GM18520 (cell line): Measurements from ENCODE around the gene CLIP2.
"Not testable (repeated sequence)": the region's sequence is repeated elsewhere in the genome, so short reads cannot be mapped to it uniquely, and the experiment has no call there.

ENCODE experiments used
- ATAC-seq: cut with Tn5 transposase; IDR thresholded peaks from one replicate; pipeline ENCODE4 v1.9.1; 2021; ENCODE audit not compliant: unreplicated experiment

The CLIP2 gene

GRCh38 chr7:74289018-74289658 lies at the start of gene CLIP2:
Gene CLIP2 (plus strand): TSS chr7:74289407. CDS start chr7:74317547, 28,140 bp downstream.
- ATAC-seq = no peak

DNA sequence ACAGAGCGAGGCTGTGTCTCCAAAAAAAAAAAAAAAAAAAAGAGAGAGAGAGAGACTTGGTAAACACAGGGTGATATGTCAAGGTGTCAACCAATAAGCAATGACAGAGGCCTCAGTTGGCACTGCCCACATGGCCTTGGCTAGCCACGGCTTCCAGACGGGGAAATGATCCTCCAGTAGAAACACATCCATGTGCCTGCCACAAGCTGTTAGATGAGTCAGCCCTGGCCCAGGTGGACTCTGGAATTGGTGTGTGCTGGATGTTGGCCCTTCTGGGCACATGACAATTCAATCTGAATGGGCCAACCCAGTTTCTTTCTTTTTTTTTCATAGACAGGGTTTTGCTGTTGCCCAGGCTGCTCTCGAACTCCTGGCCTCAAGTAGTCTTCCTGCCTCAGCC lies 48.7 kb upstream of the CLIP2 start:
- no peak for ATAC-seq

GRCh38 chr7:74242122-74242443 lies 47.1 kb upstream of the CLIP2 start:
- ATAC-seq = no peak

GRCh38 chr7:74246497-74246896 lies 42.7 kb upstream of the CLIP2 start:
- no peak for ATAC-seq

DNA sequence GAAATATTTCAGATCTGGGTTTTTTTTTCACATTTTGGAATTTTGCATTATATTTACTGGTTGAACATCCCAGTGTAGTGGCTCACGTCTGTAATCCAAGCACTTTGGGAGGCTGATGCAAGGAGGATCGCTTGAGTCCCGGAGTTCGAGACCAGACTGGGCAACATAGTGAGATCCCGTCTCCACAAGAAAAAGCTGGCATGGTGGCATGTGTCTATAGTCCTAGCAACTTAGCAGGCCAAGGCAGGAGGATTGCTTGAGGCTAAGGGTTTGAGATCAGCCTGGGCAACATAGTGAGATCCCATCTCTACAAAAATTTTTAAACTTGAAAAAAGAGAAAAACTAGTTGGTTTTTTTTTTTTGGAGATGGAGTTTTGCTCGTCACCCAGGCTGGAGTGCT lies 41.1 kb upstream of the CLIP2 start:
- no peak for ATAC-seq

DNA sequence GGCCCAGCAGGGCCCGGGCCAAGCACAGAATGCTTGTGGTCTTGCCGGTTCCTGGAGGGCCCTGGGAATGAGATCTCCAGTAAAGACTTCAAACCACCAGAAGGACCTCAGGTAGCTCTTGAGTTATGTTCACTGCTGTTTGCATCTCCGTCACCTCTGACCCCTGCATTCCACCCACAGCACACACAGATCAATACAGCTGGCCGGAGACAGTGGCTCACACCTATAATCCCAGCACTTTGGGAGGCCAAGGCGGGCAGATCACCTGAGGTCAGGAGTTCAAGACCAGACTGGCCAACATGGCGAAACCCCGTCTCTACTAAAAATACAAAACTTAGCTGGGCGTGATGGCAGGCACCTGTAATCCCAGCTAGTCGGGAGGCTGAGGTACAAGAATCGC lies 40.1 kb upstream of the CLIP2 start:
- not testable (repeated sequence) for ATAC-seq

DNA sequence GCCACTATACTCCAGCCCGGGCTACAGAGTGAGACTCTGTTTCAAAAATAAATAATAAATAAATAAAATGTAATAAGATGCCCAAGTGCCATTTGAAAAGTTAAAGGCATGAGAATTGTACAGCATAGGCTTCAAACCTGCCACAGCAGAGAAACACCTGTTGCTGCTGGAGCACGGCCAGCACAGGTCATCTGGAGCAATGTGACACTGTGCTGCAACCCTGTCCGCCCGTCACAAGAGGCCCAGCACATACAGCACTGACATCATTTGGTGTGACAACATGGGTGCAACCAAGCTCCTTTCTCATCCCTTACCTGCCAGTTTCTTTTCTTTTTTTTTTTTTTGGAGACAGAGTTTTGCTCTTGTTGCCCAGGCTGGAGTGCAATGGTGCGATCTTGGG lies 36.3 kb upstream of the CLIP2 start:
- ATAC-seq = no peak

DNA sequence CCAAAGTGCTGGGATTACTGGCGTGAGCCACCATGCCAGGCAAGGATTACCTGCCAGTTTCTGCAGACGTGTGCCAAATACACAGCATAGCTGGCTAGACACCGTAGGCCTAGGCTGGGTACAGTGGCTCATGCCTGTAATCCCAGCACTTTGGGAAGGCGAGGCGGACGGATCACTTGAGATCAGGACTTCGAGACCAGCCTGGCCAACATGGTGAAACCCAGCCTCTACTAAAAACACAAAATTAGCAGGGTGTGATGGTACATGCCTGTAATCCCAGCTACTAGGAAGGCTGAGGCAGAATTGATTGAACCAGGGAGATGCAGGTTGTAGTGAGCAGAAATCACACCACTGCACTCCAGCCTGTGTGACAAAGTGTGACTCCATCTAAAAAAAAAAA lies 35.9 kb upstream of the CLIP2 start:
- no peak for ATAC-seq

DNA sequence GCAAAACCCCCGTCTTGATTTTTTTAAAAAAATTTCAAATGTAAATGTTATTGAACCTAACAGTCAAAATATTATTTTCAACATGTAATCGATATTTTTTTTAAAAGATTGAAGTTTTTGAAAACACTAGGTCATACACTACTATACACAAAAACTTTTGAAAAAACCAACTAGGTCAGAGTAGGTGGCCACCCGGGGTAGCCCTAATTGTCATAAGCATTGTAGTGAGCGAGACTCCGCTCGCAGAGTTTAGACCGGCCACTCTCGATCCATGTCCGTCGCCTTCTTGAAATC lies 35.4 kb upstream of the CLIP2 start:
- ATAC-seq = no peak

- ATAC-seq = peak; percentile 95
These were observed 34.9 kb upstream of the CLIP2 start, which contains the start of gene RFC2 for GRCh38 chr7:74254129-74254857. Gene RFC2 (minus strand): TSS chr7:74254399. CDS start chr7:74254383, 16 bp downstream.

- no peak for ATAC-seq
These were observed 34.3 kb upstream of the CLIP2 start for GRCh38 chr7:74254858-74255379.

- not testable (repeated sequence) for ATAC-seq
These were observed 33.7 kb upstream of the CLIP2 start for GRCh38 chr7:74255461-74255860.

DNA sequence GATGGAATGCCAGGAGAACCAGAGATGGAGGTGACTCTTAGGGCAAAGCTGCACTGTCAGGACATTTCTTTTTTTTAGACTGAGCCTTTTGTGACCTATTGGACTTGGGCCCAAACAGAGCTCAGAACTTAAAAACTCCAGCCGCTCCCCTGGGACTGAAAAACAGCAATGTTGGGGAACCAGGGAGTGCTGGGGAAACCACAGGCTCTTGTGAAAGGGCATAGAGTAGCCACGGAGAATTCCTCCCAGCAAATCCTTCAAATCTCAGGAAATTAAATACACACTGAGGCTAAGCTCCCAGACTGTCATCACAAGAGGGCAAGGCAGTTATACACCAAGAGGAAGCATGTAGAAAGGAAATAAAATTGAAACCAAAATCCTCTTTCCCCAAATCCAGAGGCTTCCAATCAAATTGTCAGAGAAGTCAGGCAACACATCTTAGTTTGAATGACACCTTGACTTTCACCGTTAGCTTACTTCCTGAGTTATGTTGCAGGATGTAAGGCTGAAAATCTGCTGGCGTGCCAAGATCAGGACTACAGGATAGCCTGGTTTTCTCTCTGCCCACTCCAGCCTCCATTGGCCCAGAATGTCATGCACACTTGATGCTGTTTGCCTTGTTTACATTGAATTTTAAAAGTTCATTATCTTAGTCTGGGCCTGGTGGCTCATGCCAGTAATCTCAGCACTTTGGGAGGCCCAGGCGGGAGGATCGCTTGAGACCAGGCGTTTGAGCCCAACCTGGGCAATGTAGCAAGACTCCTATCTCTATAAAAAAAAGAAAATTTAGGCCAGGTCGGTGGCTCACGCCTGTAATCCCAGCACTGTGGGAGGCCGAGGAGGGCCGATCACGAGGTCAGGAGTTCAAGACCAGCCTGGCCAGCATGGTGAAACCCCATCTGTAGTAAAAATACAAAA lies 32.5 kb upstream of the CLIP2 start:
- ATAC-seq = no peak

GRCh38 chr7:74258639-74259038 lies 30.6 kb upstream of the CLIP2 start:
- ATAC-seq = no peak

GRCh38 chr7:74262639-74263398 lies 26.4 kb upstream of the CLIP2 start:
- no peak for ATAC-seq

GRCh38 chr7:74263399-74264120 lies 25.6 kb upstream of the CLIP2 start:
- no peak for ATAC-seq

- ATAC-seq = no peak
These were observed 22.8 kb upstream of the CLIP2 start for GRCh38 chr7:74266191-74266963.

- no peak for ATAC-seq
These were observed 21.2 kb upstream of the CLIP2 start for GRCh38 chr7:74267756-74268565.
